ENCODE results near the gene GPR15LG.

Gene GPR15LG

DNA sequence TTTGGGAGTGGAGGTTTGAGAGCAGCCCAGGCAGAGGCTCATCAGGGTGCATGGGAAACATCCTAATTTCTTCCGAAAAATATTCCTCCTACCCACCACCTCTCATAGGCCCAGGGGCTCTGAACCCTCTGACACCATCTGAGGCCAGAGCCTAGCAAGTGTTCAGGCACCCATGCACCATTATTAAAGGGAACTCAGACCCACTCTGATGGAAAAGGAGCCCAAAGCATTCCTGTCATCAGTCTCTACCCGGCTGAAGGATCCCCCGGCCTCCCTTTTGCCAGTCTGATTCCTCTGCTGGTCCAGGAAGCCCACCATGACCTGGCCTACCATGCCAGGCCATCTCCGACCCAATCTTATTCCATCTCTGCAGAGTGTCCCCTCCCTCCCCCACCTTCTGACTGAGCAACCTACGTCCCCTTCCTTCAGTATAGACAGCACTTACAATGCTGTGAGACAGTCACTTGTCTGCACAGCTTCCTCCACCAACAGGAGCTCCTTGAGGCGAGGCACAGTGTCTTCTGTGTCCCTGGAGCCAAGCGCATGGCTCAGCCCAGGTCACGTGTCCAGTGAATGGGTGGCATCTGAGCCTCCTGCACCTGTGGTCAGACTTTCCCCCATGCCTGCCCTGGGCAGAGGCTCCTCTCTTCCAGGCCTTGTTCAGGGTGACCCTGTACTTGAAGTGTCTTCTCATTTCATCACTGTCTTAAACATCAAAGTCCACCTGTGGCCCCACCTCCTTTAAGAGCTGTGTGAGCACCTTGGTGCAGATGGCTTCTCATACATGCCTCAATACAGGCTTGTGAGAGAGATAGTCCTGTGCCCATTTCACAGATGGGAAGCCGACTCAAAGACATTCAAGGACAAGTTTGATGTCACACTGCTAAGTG, 889 bp upstream of the GPR15LG start:
- ChIA-PET CTCF (no interaction called here), POLR2A (no interaction called here)
- no peak overlapping the region for H3K4me3 ChIP-seq (ENCODE audit: low read depth, low read length)
- DNase-seq (ENCODE audit: low read depth, low spot score): no peak
- TF ChIP-seq, protein P1, sequence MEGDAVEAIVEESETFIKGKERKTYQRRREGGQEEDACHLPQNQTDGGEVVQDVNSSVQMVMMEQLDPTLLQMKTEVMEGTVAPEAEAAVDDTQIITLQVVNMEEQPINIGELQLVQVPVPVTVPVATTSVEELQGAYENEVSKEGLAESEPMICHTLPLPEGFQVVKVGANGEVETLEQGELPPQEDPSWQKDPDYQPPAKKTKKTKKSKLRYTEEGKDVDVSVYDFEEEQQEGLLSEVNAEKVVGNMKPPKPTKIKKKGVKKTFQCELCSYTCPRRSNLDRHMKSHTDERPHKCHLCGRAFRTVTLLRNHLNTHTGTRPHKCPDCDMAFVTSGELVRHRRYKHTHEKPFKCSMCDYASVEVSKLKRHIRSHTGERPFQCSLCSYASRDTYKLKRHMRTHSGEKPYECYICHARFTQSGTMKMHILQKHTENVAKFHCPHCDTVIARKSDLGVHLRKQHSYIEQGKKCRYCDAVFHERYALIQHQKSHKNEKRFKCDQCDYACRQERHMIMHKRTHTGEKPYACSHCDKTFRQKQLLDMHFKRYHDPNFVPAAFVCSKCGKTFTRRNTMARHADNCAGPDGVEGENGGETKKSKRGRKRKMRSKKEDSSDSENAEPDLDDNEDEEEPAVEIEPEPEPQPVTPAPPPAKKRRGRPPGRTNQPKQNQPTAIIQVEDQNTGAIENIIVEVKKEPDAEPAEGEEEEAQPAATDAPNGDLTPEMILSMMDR (IDR thresholded peaks at IDR 0.05; ENCODE audit: insufficient read depth, low read length, missing control alignments): no peak

DNA sequence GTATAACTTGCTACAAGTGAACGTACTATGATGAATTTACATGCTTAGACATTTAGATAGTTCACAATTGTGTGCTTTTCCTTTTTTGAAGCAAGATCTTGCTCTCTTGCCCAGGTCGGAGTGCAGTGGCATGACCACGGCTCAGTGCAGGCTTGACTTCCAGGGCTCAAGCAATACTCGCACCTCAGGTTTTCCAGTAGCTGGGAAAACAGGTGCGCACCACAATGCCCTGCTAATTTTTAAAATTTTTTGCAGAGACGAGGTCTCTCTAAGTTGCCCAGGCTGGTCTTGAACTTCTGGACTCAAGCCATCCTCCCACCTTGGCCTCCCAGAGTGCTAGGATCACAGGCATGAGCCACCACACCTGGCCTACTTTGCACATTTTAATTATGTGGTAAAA, 1.8 kb downstream of the GPR15LG start:
- POLR2A ChIA-PET: no interaction called here
- DNase-seq (ENCODE audit: low read depth, low spot score): no peak

DNA sequence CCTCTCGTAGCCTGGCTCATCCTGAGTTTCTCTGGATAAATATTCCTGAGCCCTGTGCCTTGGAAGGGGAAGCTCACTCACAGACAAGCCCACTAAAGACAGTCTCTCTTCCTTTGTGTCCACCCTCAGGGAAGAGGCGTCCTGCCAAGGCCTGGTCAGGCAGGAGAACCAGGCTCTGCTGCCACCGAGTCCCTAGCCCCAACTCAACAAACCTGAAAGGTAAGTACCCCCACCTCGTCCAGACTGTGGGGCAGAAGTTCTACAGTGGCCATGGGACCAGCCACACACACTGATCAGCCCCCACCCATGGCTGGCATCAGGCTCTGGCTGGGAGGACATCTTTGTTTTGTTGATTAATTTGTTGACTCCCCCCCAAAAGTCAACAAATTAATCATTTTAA, 2.8 kb downstream of the GPR15LG start:
- DNase-seq (ENCODE audit: low read depth, low spot score): no peak
- no peak overlapping the region for H3K4me3 ChIP-seq (ENCODE audit: low read depth, low read length)
- ChIA-PET CTCF (no interaction called here), POLR2A (no interaction called here)
- TF ChIP-seq, protein P1 (IDR thresholded peaks at IDR 0.05; ENCODE audit: insufficient read depth, low read length, missing control alignments): no peak

More for the DNA sequence above, 1.8 kb downstream of the GPR15LG start:
- H3K4me3 ChIP-seq (ENCODE audit: low read depth, low read length): no peak overlapping the region
- TF ChIP-seq, protein P1 (IDR thresholded peaks at IDR 0.05; ENCODE audit: insufficient read depth, low read length, missing control alignments): no peak
- CTCF ChIA-PET: no interaction called here

DNA sequence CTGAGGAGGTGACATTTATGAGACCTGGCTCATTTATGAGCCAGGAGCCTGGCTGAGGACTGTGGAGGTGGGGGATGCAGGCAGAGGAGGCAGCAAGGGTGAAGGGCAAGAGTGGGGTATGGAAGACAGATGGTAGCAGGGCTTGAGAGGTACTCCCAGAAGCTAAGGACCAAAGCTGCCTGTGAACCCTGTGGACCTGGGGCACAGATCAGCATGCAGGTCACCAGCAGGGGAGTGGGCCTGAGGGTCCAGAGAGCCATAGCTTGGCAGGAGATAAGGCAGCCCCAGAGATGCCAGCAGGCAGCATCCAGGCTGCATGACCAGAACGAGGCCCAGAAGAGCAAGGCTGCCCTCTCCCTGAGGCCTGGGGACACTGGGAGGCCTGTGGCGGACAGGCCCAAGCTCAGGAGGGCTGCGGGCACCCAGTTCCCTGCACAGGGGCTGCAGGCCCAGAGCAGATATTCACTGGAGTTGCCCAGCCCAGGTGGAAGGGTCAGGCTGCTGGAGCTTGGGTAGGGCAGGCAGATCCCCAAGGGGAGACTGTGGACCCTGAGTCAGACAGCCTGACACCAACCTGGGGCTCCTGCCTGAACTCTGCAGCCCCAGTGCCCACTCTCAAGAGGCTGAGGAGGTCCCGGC, 3.4 kb downstream of the GPR15LG start:
- H3K4me3 ChIP-seq (ENCODE audit: low read depth, low read length): no peak overlapping the region
- DNase-seq (ENCODE audit: low read depth, low spot score): no peak
- TF ChIP-seq, protein P1 (IDR thresholded peaks at IDR 0.05; ENCODE audit: insufficient read depth, low read length, missing control alignments): no peak
- ChIA-PET CTCF (no interaction called here), POLR2A (no interaction called here)

DNA sequence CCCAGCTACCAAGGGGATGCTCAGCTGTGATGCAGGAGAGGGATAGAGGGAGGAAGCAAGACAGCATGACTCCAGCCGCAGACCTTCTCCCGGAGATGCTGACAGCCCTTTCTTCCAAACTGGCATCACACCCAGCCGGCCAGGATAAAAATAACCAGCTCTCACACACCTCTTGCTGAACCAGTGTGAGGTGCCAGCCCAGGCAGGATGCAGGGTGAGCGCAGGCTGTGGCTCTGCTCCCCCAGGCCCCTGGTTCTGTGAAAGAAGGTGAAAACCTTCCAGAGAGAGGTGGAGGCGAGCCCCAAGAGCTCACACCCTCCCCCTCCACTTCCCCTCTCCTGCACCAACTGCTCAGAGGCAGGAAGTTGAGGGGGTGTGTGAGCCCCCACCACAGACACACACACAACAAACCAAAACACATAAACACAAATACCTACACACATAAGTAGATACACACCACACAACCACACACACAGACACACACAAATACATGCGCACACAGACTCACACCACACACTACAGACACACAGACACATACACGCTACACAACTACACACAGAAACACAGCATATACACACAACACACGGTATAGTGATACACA, 4.0 kb downstream of the GPR15LG start:
- ChIA-PET POLR2A (no interaction called here), CTCF (no interaction called here)
- DNase-seq (ENCODE audit: low read depth, low spot score): no peak
- H3K4me3 ChIP-seq (ENCODE audit: low read depth, low read length): no peak overlapping the region
- TF ChIP-seq, protein P1 (IDR thresholded peaks at IDR 0.05; ENCODE audit: insufficient read depth, low read length, missing control alignments): no peak

DNA sequence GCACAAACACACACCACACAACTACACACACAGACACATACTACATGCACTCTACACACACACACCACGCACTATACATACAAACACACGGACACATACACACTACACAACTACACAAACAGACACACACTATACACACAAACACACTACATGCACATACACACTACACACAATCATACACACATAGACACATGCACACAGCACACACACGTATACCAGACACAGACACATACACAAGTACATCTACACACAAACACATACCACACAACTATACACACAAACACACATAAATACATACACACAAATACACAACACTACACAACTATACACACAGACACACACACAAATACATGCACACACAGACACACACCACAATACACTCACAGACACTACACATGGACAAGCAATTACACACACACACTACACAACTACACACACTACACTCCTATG, 4.6 kb downstream of the GPR15LG start:
- no peak overlapping the region for H3K4me3 ChIP-seq (ENCODE audit: low read depth, low read length)
- DNase-seq (ENCODE audit: low read depth, low spot score): no peak
- TF ChIP-seq, protein P1 (IDR thresholded peaks at IDR 0.05; ENCODE audit: insufficient read depth, low read length, missing control alignments): no peak
- ChIA-PET POLR2A (no interaction called here), CTCF (no interaction called here)

Measured in AG04449 (cell line).